Measurements from ENCODE around the gene SNX30. TPM values are rescaled to one million over a fixed set of nuclear protein-coding genes. Genes with fewer than 3 reads are reported as not detected.

The SNX30 gene
- total RNA-seq, 1 experiment from 2014 or later = 9.7 TPM

DNA sequence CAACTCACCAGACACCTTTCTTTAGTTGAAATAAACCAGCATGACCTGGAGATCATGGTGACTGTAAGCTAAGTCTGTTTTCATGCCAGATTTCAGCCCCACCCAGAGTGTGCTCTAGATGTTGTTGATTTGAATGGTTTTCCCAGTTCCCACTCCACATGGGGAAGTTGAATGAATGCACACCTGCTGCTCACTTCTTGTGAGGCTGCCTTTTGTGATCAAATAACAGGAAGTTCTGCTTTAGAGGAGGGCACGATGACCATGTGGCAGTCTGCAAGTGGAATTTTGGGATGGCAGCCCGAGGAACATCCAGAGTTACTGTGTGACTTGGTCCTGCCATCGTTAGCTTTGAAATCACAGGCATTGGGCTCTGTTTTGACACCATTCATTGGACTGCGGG is 121.5 kb downstream of the SNX30 start:
- DNase-seq = no peak
- H3K36me3 ChIP-seq (replicated peaks; ENCODE audit: control insufficient read depth, insufficient read depth, low read length) = peaks cover 1% of the 10 kb centered on the region

DNA sequence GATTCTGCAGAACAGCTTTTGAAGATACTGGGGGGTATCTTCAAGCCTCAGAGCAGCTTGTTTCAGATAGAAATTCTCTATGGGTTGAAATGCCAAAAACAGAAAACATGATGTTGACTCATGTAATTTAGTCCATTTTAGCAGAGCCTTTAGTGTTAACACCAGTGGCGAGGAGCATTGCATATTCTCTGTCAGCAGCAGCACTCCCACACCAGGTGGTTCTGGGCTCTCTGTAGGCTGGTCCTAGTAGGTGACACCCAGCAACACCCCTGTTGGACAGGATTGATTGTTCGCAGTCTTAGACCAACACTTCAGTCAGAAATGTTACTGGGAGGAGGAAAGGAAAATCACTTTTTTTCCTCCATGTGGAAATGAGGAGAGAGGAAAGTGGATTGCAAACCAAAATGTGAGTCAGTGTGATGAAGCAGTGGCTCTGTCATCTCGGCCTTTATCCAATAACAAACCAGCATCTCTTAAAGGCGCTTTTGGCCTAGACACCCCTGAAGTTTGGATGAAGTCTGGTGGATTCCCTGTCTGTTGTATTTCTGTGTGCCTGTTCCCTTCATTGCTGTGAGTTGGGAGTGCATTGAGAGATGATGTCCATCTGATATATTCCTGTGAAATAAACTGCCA is 123.3 kb downstream of the SNX30 start:
- Histone ChIP-seq H3K36me3 (replicated peaks; ENCODE audit: control insufficient read depth, insufficient read depth, low read length) (peaks cover 1% of the 10 kb centered on the region; the same call in 1 of the 2 replicates), H3K27me3 (ENCODE audit: control insufficient read depth, insufficient read depth, low read length) (no peaks in the 10 kb centered on the region), H3K4me3 (ENCODE audit: insufficient read depth, low read depth, low read length) (no peak overlapping the region)
- DNase-seq = no peak

More for the DNA sequence above, 121.5 kb downstream of the SNX30 start:
- Histone ChIP-seq H3K4me3 (ENCODE audit: insufficient read depth, low read depth, low read length) (no peak overlapping the region), H3K27me3 (ENCODE audit: control insufficient read depth, insufficient read depth, low read length) (no peaks in the 10 kb centered on the region)

DNA sequence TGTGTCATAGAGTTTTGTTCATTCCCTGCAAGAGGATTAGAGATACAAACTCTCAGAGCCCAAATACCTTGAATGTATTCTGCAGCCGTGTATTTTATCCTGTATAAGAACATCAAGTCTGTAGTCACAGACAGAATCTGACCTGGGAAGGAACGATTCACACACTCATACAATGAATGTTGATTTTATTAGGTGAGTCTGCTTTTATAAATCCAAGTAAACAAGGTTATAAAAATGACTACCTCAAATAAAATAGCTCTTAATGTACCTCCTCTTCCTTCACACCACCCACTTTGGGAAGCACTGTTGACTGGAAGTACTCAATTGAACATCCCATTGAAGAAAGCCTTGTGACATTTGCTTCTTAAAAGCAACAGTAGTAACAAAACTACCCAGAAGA is 128.2 kb downstream of the SNX30 start:
- no peak for DNase-seq
- H3K27me3 ChIP-seq (ENCODE audit: control insufficient read depth, insufficient read depth, low read length) = no peaks in the 10 kb centered on the region
- no peaks in the 10 kb centered on the region for H3K36me3 ChIP-seq (replicated peaks; ENCODE audit: control insufficient read depth, insufficient read depth, low read length)
- H3K4me3 ChIP-seq (ENCODE audit: insufficient read depth, low read depth, low read length) = no peak overlapping the region

DNA sequence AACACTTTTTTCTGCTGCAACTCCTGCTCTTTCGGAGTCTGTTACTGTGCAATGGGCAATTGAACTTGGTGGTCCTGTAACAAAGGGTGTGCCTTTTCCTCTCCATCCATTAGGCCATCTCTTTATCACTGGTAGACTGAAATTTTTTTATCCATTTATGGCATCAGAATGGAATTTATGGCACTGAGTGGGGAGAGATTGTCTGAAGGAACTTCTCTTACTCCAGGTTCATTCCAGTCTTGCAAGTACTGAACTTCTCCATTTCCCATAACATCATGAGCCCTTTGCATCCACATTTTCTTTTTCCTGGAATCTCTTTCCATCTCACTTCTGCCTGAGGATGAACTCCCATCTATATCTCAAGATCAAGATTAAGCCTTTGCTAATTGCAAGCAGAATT is 130.1 kb downstream of the SNX30 start:
- no peaks in the 10 kb centered on the region for H3K27me3 ChIP-seq (ENCODE audit: control insufficient read depth, insufficient read depth, low read length)
- H3K36me3 ChIP-seq (replicated peaks; ENCODE audit: control insufficient read depth, insufficient read depth, low read length) = no peaks in the 10 kb centered on the region
- DNase-seq = no peak
- no peak overlapping the region for H3K4me3 ChIP-seq (ENCODE audit: insufficient read depth, low read depth, low read length)

DNA sequence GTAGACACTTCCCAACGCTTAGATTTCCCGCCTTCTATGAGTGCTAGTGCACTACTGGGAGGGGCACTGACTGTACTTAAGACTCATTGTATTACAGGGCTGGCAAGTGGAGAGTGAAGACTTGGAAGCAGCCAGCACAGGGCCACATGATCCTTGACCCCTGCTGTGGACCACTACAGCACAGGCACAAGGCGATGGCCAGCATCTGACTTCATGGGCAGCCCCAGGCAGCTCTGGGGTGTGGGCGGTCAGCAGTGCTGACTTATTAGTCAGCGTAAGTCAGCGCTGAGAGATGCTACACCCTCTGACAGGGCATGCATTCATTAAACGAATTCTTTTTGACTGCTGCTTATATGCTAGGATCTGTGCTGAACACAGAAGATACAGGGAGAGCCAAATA is 130.8 kb downstream of the SNX30 start:
- H3K4me3 ChIP-seq (ENCODE audit: insufficient read depth, low read depth, low read length) = no peak overlapping the region
- no peaks in the 10 kb centered on the region for H3K36me3 ChIP-seq (replicated peaks; ENCODE audit: control insufficient read depth, insufficient read depth, low read length)
- DNase-seq = no peak
- H3K27me3 ChIP-seq (ENCODE audit: control insufficient read depth, insufficient read depth, low read length) = no peaks in the 10 kb centered on the region

DNA sequence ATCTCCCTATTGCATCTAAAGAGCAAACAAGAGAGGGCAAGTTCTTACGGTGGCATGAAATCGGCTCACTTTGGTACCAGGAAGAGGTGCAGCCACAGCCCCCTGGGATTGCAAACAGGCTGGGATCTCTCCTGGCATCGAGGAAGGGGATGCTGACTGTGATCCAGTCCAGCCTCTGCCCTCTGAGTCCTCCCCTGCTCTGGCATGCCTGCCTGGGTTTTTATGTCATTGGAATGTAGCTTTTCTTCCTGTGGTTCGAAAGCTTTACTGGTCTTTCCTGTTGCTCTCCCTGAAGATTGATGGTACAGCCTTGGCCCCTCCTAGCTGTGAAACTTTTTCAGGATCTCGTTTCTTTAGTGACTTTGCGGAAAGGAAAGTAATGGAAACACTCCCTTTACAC is 133.5 kb downstream of the SNX30 start:
- Histone ChIP-seq H3K36me3 (replicated peaks; ENCODE audit: control insufficient read depth, insufficient read depth, low read length) (no peaks in the 10 kb centered on the region), H3K27me3 (ENCODE audit: control insufficient read depth, insufficient read depth, low read length) (no peaks in the 10 kb centered on the region; the same call in 1 of the 2 replicates), H3K4me3 (ENCODE audit: insufficient read depth, low read depth, low read length) (no peak overlapping the region)
- no peak for DNase-seq

DNA sequence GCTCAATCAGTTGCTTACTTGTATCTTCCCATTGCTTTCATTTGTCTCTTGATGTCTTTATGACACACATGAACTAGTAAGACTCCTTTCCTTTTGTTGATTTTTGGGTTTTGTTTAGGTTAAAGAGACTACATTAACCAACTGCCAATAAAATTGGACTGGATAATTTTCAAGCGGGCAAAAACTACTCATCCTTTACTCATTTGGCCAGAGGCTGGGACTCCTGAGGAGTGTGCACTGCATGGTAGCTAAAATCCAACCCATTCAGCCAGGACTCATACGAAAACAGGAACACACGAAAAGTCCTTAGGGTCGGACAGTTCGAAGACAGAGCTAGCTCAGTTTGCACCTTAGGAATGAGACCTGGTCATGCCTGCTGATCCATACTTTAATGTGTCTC is 134.2 kb downstream of the SNX30 start:
- no peak for DNase-seq
- Histone ChIP-seq H3K36me3 (replicated peaks; ENCODE audit: control insufficient read depth, insufficient read depth, low read length) (no peaks in the 10 kb centered on the region), H3K4me3 (ENCODE audit: insufficient read depth, low read depth, low read length) (no peak overlapping the region), H3K27me3 (ENCODE audit: control insufficient read depth, insufficient read depth, low read length) (peaks cover 5% of the 10 kb centered on the region)

DNA sequence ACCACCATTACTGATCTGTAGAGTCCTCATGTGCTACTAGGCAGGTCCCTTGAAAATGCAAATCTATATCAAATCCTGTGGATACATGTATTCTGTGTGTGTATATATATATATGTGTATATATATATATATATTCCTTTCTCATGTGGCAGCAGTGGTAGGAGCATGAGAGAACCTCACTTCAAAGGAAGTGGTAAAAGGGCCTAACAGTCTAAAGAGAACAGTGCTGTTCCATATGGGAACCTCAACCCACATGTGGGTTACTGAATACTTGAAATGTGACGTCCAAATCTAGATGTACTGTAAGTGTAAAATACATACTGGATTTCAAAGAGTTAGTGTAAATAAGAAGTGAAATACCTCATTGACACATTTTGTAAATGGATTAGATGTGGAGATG is 134.8 kb downstream of the SNX30 start:
- no peak for DNase-seq
- H3K4me3 ChIP-seq (ENCODE audit: insufficient read depth, low read depth, low read length) = no peak overlapping the region
- no peaks in the 10 kb centered on the region for H3K36me3 ChIP-seq (replicated peaks; ENCODE audit: control insufficient read depth, insufficient read depth, low read length)
- H3K27me3 ChIP-seq (ENCODE audit: control insufficient read depth, insufficient read depth, low read length) = peaks cover 11% of the 10 kb centered on the region

DNA sequence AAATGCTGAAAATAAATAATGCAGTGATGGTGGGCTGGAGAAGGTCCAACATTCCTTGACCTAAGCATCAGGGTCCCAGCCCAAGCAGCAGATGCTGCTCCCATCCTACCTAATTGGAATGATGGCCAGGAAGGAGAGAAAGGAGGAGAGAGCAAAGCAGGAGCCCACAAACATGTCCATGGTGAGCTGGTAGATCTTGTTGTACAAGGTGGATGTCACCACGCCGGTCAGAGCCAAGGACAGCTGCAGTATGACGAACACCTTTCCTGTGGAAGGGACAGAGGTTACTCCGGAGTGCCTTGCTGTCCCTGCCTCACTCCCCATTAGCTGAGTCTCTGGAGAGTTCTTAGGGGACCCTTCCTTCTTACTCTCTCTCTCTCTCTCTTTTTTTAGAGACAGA is 135.8 kb downstream of the SNX30 start:
- Histone ChIP-seq H3K4me3 (ENCODE audit: insufficient read depth, low read depth, low read length) (no peak overlapping the region), H3K27me3 (ENCODE audit: control insufficient read depth, insufficient read depth, low read length) (peaks cover 22% of the 10 kb centered on the region), H3K36me3 (replicated peaks; ENCODE audit: control insufficient read depth, insufficient read depth, low read length) (no peaks in the 10 kb centered on the region)
- DNase-seq = no peak

DNA sequence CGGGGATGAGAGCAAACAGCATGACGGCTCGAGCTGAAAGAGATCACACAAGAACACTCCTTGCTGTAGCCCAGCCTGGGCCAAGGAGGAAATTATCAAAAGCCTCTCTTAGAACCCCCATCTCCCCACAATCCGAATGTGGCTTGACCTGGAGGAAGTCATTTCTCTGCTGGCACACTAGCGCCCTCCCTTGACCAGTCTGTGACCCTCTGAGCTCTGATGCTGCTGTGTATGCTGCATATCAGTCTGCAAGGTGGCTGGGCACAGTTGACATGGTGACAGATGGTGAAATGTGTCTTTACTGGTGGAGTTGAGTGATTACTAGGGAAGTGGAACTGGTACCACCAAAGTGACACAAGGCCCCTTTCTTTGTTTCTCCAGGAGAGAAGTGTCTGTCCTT is 136.8 kb downstream of the SNX30 start:
- H3K36me3 ChIP-seq (replicated peaks; ENCODE audit: control insufficient read depth, insufficient read depth, low read length) = no peaks in the 10 kb centered on the region
- DNase-seq = peak; percentile 75
- peaks cover 28% of the 10 kb centered on the region for H3K27me3 ChIP-seq (ENCODE audit: control insufficient read depth, insufficient read depth, low read length)
- no peak overlapping the region for H3K4me3 ChIP-seq (ENCODE audit: insufficient read depth, low read depth, low read length)

DNA sequence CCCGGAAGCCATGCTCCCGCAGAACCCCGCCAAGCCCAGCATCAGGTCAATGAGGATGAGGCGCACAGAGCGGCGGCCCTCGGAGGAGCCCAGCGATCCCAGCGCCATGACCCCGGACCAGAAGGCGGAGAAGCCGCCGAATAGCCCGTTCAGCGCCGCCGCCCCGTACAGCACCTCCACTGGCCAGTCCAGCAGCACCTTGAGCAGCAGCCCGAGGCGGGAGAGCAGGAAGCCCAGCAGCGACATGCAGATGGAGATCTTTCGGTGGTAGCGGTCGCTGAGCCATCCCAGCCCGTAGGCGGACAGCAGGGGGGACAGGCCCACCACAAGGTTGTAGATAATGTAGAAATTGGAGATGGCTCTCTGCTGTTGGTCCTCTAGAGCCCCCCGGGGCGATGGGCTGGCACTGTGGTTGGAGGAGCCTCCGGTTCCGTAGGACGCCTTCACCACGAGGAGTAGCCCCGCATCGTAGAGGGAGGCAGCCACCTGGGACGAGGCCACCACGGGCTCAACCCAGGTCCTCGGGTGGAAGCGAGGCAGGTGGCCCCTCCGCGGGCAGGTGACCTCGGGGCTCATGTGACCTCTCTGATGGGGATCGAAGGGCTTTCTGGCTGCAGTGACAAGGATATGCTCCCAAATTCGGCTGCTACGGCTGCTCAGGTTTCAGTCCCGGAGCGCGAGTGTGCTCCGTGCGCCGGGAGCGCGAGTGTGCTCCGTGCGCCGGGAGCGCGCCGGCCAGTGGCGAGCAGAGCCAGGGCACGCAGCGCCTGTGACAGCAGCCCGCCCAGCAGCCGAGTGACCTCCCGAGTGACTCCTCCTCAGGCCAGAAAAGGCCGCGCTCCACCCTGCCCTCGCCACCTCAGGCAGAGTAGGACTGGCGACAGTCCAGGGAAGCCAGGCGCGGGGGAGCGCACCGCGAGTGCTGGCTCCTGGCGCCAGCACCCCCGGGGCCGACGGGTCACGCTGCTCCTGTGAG is 139.8 kb downstream of the SNX30 start, which contains the start of gene SLC46A2:
SLC46A2 (minus strand) TSS at position 771 of the 976 bp plus-strand sequence; CDS start at position 576, 195 bp downstream.
- DNase-seq = peak; percentile 81
- Histone ChIP-seq H3K36me3 (replicated peaks; ENCODE audit: control insufficient read depth, insufficient read depth, low read length) (no peaks in the 10 kb centered on the region), H3K27me3 (ENCODE audit: control insufficient read depth, insufficient read depth, low read length) (peaks cover 28% of the 10 kb centered on the region), H3K4me3 (ENCODE audit: insufficient read depth, low read depth, low read length) (peak within 1 kb of the TSS; percentile 48)

DNA sequence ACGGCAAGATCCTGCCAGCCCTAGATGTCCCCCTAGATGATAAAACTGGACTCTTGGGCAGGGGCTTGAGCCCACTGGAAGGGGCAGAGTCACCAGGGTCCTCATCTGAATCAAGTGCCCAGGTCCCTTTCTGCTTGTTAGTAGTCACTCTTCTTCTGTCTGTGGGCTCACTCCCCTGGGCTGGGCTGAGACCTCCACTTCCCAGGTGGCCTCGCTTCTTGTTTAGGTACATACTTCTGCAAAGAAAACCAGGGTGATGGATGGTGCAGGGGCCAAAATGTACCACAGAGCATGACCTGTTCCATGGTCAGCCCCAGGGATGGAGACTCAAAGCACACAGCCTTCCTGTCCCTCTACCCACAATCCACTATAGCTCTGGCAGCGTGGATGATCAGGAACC is 141.0 kb downstream of the SNX30 start:
- H3K27me3 ChIP-seq (ENCODE audit: control insufficient read depth, insufficient read depth, low read length) = peaks cover 28% of the 10 kb centered on the region
- DNase-seq = no peak
- no peak overlapping the region for H3K4me3 ChIP-seq (ENCODE audit: insufficient read depth, low read depth, low read length)

DNA sequence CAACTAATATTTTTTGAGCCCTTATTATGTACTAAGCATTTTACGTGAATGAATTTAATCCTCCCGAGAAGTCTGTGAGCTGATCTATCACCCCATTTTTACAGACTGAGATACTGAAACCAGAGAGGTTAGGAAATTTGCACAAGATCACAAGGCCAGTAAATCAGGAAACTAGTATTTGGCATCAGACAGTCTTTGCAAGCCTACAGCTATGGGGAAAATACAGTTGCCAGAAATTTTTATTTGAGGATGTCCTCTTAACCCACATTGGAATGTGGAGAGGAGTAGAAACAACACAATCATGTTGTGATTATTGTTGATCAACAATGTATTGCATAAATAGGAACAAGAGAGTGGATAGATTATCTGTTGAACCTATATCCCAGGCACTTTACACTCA is 142.4 kb downstream of the SNX30 start:
- DNase-seq = no peak
- no peaks in the 10 kb centered on the region for H3K36me3 ChIP-seq (replicated peaks; ENCODE audit: control insufficient read depth, insufficient read depth, low read length)
- H3K27me3 ChIP-seq (ENCODE audit: control insufficient read depth, insufficient read depth, low read length) = peaks cover 28% of the 10 kb centered on the region
- H3K4me3 ChIP-seq (ENCODE audit: insufficient read depth, low read depth, low read length) = no peak overlapping the region

More for the DNA sequence above, 141.0 kb downstream of the SNX30 start:
- no peaks in the 10 kb centered on the region for H3K36me3 ChIP-seq (replicated peaks; ENCODE audit: control insufficient read depth, insufficient read depth, low read length)

DNA sequence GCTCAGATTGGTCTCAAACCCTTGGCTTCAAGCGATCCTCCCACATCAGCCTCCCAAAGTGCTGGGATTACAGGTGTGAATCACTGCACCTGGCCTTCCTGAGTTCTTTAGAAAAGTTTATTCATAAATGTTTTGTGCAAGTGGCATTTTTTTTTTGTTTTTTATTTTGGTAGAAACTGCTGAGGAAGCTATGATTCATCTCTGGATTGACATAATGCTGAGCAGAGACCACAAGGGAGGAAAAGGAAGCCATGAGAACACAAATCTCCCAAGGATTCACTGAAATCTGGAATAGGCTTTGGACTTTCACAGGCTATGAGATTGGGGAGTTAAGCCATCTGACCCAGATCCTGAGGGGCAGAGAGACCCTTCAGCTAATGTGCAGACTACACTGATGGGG is 143.5 kb downstream of the SNX30 start:
- DNase-seq = no peak
- Histone ChIP-seq H3K4me3 (ENCODE audit: insufficient read depth, low read depth, low read length) (no peak overlapping the region), H3K27me3 (ENCODE audit: control insufficient read depth, insufficient read depth, low read length) (peaks cover 28% of the 10 kb centered on the region), H3K36me3 (replicated peaks; ENCODE audit: control insufficient read depth, insufficient read depth, low read length) (no peaks in the 10 kb centered on the region)

DNA sequence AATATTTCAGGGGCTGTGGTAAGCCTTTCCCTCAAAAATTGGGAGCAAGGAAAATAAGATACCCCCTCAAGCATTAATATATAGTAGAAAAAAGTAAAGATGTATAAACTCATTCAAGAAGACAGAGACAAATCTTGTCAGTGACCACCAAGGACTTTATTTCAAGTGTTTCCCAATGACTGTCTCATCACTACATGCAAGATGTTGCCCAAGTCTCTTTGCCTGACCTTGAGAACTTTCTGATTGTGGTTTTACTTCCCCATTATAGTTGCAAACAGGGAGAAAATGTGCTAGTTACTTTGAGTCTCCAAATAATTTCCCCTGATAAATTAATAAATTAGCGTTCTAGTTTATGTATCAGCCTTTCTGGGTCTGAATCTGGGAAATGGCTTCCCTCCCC is 144.1 kb downstream of the SNX30 start:
- no peak overlapping the region for H3K4me3 ChIP-seq (ENCODE audit: insufficient read depth, low read depth, low read length)
- H3K27me3 ChIP-seq (ENCODE audit: control insufficient read depth, insufficient read depth, low read length) = peaks cover 23% of the 10 kb centered on the region
- H3K36me3 ChIP-seq (replicated peaks; ENCODE audit: control insufficient read depth, insufficient read depth, low read length) = no peaks in the 10 kb centered on the region
- DNase-seq = no peak

Measured in H7 (cell line).